Measurements from ENCODE around the gene SEMA6B. TPM values are rescaled to one million over a fixed set of nuclear protein-coding genes. Genes with fewer than 3 reads are reported as not detected.

SEMA6B gene
- total and polyA plus RNA-seq, 10 of the 15 experiments (the other 5 are each of a cell fraction or from before 2014, with no cell fraction given) = 0.13 TPM; not detected in 9

DNA sequence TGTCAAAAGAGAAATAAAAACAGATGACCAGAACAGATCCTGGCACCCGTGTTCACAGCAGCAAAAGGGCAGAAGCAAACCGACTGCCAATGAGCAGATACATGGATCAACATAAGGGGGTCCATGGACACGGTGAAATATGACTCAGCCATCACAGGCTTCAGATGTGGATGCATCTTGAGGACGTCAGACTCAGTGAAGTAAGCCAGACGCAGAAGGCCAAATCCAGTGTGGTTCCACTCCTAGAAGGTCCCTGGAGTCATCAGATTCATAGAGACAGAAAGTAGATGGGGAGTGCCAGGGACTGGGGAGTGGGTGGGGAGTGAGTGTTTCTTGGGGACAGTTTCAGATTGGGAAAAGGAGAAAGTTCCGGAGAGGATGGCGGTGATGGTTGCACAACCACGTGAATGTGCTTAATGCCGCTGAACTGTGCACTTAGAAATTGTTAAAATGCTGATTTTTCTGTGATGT, 28.8 kb upstream of the SEMA6B start:
- no peaks in the 10 kb centered on the region for H3K9me3 ChIP-seq (replicated peaks; ENCODE audit: control insufficient read depth, insufficient read depth, low read length)
- H3K9ac ChIP-seq (ENCODE audit: control insufficient read depth, insufficient read depth, low read length) = no peak overlapping the region
- H3K4me2 ChIP-seq (ENCODE audit: control insufficient read depth, insufficient read depth) = no peak overlapping the region
- ChIA-PET SMC1A (ENCODE audit: uncharacterized antibody, unreplicated experiment) (interaction anchor here (1.5 kb wide), 1 partner anchor 21 kb away, joined by 3 read pairs; no protein-coding TSS in a partner anchor), POLR2A (no interaction called here), RAD21 (ENCODE audit: unreplicated experiment) (no interaction called here), CTCF (interaction anchor here (1.0 to 2.3 kb wide), 2 partner anchors 46 to 48 kb away, joined by 4 to 7 read pairs; no protein-coding TSS in a partner anchor)
- no peak overlapping the region for H3K4me3 ChIP-seq
- ATAC-seq (no peak), DNase-seq (ENCODE audit: low read depth, low spot score) (no peak), FAIRE-seq (no peak)
- in situ Hi-C loops (cut with MboI) (no loop called here), intact Hi-C loops (cut with micrococcal nuclease; ENCODE audit: unreplicated experiment) (no loop called here)
- no peaks in the 10 kb centered on the region for H3K79me2 ChIP-seq (ENCODE audit: control insufficient read depth, insufficient read depth, low read length)
- H3K36me3 ChIP-seq (ENCODE audit: control insufficient read depth in 2 of 2, insufficient read depth in 2 of 2, low read length in 1 of 2) = no peaks in the 10 kb centered on the region
- H3K4me1 ChIP-seq (ENCODE audit: control insufficient read depth, insufficient read depth, low read length) = no peaks in the 10 kb centered on the region
- WGBS (ENCODE audit: insufficient coverage, insufficient replicate concordance, low lambda C conversion rate, missing lambda C conversion rate) = 52% methylated on average over 9 of the region's 9 CpGs
- BruUV-seq (replicated peaks) = no TSS peak
- no peak overlapping the region for H2AFZ ChIP-seq (ENCODE audit: control insufficient read depth, low read depth, low read length)
- H3K27me3 ChIP-seq (replicated peaks in 1 of 2; ENCODE audit: control insufficient read depth in 2 of 2, insufficient read depth in 2 of 2, low read length in 1 of 2) = peaks cover 2 to 5% of the 10 kb centered on the region in 2 experiments
- TF ChIP-seq SUPT20H (IDR thresholded peaks at IDR 0.05; ENCODE audit: borderline replicate concordance, control insufficient read depth, low read depth, low read length) = no peak
- no peak for TF ChIP-seq KLF5 (IDR thresholded peaks at IDR 0.05; ENCODE audit: partially characterized antibody)
- TF ChIP-seq IRF4 (IDR thresholded peaks at IDR 0.05; ENCODE audit: low read depth, low read length) = no peak
- TF ChIP-seq MTA3 (IDR thresholded peaks at IDR 0.05; ENCODE audit: borderline replicate concordance, low read length) = no peak
- H3K27ac ChIP-seq (ENCODE audit: control insufficient read depth, insufficient read depth) = no peak overlapping the region
- H4K20me1 ChIP-seq (ENCODE audit: control insufficient read depth, insufficient read depth) = no peaks in the 10 kb centered on the region

DNA sequence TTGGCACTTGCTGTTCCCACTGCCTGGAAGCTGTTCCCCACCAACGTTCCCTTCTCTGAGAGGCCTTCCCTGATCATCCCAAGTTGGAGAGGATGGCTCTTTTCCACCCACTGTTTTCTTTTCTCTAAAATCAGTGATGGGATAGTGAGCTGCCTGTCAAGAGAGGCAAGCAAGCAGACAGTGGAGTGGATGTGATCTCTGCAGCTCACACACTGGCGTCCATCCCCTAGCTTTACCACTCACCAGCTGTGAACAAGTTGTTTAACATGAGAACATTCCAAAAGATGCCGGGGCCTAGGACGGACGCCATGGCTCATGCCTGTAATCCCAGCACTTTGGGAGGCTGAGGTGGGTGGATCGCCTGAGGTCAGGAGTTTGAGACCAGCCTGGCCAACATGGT, 28.0 kb upstream of the SEMA6B start:
- Histone ChIP-seq H3K79me2 (ENCODE audit: control insufficient read depth, insufficient read depth, low read length) (no peaks in the 10 kb centered on the region), H3K9ac (ENCODE audit: control insufficient read depth, insufficient read depth, low read length) (no peak overlapping the region), H3K36me3 (ENCODE audit: control insufficient read depth in 2 of 2, insufficient read depth in 2 of 2, low read length in 1 of 2) (no peaks in the 10 kb centered on the region), H3K27me3 (replicated peaks in 1 of 2; ENCODE audit: control insufficient read depth in 2 of 2, insufficient read depth in 2 of 2, low read length in 1 of 2) (peaks cover 3 to 6% of the 10 kb centered on the region in 2 experiments), H2AFZ (ENCODE audit: control insufficient read depth, low read depth, low read length) (no peak overlapping the region), H3K9me3 (replicated peaks; ENCODE audit: control insufficient read depth, insufficient read depth, low read length) (no peaks in the 10 kb centered on the region), H3K27ac (ENCODE audit: control insufficient read depth, insufficient read depth) (no peak overlapping the region), H3K4me2 (ENCODE audit: control insufficient read depth, insufficient read depth) (no peak overlapping the region), H3K4me1 (ENCODE audit: control insufficient read depth, insufficient read depth, low read length) (no peaks in the 10 kb centered on the region), H3K4me3 (no peak overlapping the region), H4K20me1 (ENCODE audit: control insufficient read depth, insufficient read depth) (no peaks in the 10 kb centered on the region)
- DNase-seq (ENCODE audit: low read depth, low spot score) = no peak
- 12% methylated on average over 6 of the region's 6 CpGs for WGBS (ENCODE audit: insufficient coverage, insufficient replicate concordance, low lambda C conversion rate, missing lambda C conversion rate)
- ChIA-PET POLR2A (no interaction called here), RAD21 (ENCODE audit: unreplicated experiment) (no interaction called here), CTCF (interaction anchor here (1.0 to 2.3 kb wide), 3 partner anchors 14 to 49 kb away, joined by 3 to 7 read pairs (median 4); no protein-coding TSS in a partner anchor), SMC1A (ENCODE audit: uncharacterized antibody, unreplicated experiment) (interaction anchor here (1.5 kb wide), 1 partner anchor 20 kb away, joined by 3 read pairs; no protein-coding TSS in a partner anchor)
- BruUV-seq (replicated peaks) = no TSS peak
- no peak for ATAC-seq
- in situ Hi-C loops (cut with MboI) (no loop called here), intact Hi-C loops (cut with micrococcal nuclease; ENCODE audit: unreplicated experiment) (no loop called here)
- FAIRE-seq = no peak
- TF ChIP-seq, protein P1, sequence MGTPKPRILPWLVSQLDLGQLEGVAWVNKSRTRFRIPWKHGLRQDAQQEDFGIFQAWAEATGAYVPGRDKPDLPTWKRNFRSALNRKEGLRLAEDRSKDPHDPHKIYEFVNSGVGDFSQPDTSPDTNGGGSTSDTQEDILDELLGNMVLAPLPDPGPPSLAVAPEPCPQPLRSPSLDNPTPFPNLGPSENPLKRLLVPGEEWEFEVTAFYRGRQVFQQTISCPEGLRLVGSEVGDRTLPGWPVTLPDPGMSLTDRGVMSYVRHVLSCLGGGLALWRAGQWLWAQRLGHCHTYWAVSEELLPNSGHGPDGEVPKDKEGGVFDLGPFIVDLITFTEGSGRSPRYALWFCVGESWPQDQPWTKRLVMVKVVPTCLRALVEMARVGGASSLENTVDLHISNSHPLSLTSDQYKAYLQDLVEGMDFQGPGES (IDR thresholded peaks at IDR 0.05) = no peak
- TF ChIP-seq FOXK2 (IDR thresholded peaks at IDR 0.05) (no peak), NRF1 (conservative IDR thresholded peaks at IDR 0.05; ENCODE audit: low read depth, low read length) (no peak), FOS (IDR thresholded peaks at IDR 0.05; ENCODE audit: borderline replicate concordance, extremely low read depth, insufficient read length) (no peak), IKZF2 (IDR thresholded peaks at IDR 0.05) (no peak), CREM (IDR thresholded peaks at IDR 0.05; ENCODE audit: low read depth) (no peak), ZZZ3 (IDR thresholded peaks at IDR 0.05; ENCODE audit: control insufficient read depth, insufficient read length, low read depth) (no peak), NFYB (IDR thresholded peaks at IDR 0.05; ENCODE audit: insufficient read depth, low read depth, low read length) (no peak), EZH2 (IDR thresholded peaks at IDR 0.05; ENCODE audit: borderline replicate concordance, control insufficient read depth, low read depth, low read length) (no peak), POLR2A (IDR thresholded peaks at IDR 0.05; ENCODE audit: low read depth, low read length) (no peak), GATAD2B (conservative IDR thresholded peaks at IDR 0.05; ENCODE audit: low read depth) (no peak)
- TF ChIP-seq, protein P2, sequence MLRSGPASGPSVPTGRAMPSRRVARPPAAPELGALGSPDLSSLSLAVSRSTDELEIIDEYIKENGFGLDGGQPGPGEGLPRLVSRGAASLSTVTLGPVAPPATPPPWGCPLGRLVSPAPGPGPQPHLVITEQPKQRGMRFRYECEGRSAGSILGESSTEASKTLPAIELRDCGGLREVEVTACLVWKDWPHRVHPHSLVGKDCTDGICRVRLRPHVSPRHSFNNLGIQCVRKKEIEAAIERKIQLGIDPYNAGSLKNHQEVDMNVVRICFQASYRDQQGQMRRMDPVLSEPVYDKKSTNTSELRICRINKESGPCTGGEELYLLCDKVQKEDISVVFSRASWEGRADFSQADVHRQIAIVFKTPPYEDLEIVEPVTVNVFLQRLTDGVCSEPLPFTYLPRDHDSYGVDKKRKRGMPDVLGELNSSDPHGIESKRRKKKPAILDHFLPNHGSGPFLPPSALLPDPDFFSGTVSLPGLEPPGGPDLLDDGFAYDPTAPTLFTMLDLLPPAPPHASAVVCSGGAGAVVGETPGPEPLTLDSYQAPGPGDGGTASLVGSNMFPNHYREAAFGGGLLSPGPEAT (IDR thresholded peaks at IDR 0.05; ENCODE audit: low read depth) = no peak

All from GM12878 (cell line).